SK-N-MC (cell line): ENCODE results near the gene ADAM17.

Experiments
- EZH2 ChIP-seq: fragments of 200-600 bp; sonication (generic); IDR thresholded peaks from one replicate; pipeline ENCODE4 v1.6.1; 2017; ENCODE audit warnings: antibody characterized with exemption
- FOXP2 ChIP-seq: optimal IDR thresholded peaks from 2 replicates; pipeline ENCODE3; 2011; ENCODE audit warnings: mild to moderate bottlenecking, moderate library complexity; ENCODE audit not compliant: insufficient read depth; ENCODE audit errors: extremely low read length, control extremely low read depth
- POLR2AphosphoS5 ChIP-seq: IDR thresholded peaks from 2 replicates; pipeline ENCODE4 v1.6.1; 2012; ENCODE audit warnings: mild to moderate bottlenecking, low read depth, low read length, borderline replicate concordance

GRCh38 chr2:9565436-9566153, 10.0 kb upstream of the ADAM17 start:
- TF ChIP-seq POLR2AphosphoS5 (no peak), EZH2 (no peak), FOXP2 (no peak)
